GM06990 (cell line): ENCODE data around the gene RANBP2.

ENCODE experiments used
- DNase-seq: peaks from one replicate; pipeline ENCODE4 v3.0.0-alpha.2; 2011; ENCODE audit not compliant: insufficient read length; ENCODE audit errors: extremely low read depth
- H3K27me3 ChIP-seq: replicated peaks from 2 replicates; pipeline ENCODE4 v1.6.0; 2011; ENCODE audit warnings: low read length; ENCODE audit not compliant: control insufficient read depth, insufficient read depth
- H3K36me3 ChIP-seq: 2 replicates; pipeline ENCODE4 v1.5.1; 2011; ENCODE audit warnings: low read length; ENCODE audit not compliant: control insufficient read depth, insufficient read depth
- H3K4me3 ChIP-seq: replicated peaks from 2 replicates; pipeline ENCODE4 v1.5.1; 2011; ENCODE audit warnings: low read depth, mild to moderate bottlenecking, control low read depth, low read length
- TF ChIP-seq, protein P1 (sequence below): IDR thresholded peaks from 2 replicates; pipeline ENCODE4 v1.5.1; 2011; ENCODE audit warnings: low read length, control low read depth, mild to moderate bottlenecking, inconsistent platforms; ENCODE audit not compliant: insufficient read depth, poor library complexity, severe bottlenecking

RANBP2 gene

GRCh38 chr2:108787216-108787541 is 67.9 kb downstream of the RANBP2 start:
- Histone ChIP-seq H3K27me3 (no peaks in the 10 kb centered on the region), H3K4me3 (peak overlapping the region; percentile 79), H3K36me3 (peaks cover 6% of the 10 kb centered on the region)
- TF ChIP-seq, protein P1, sequence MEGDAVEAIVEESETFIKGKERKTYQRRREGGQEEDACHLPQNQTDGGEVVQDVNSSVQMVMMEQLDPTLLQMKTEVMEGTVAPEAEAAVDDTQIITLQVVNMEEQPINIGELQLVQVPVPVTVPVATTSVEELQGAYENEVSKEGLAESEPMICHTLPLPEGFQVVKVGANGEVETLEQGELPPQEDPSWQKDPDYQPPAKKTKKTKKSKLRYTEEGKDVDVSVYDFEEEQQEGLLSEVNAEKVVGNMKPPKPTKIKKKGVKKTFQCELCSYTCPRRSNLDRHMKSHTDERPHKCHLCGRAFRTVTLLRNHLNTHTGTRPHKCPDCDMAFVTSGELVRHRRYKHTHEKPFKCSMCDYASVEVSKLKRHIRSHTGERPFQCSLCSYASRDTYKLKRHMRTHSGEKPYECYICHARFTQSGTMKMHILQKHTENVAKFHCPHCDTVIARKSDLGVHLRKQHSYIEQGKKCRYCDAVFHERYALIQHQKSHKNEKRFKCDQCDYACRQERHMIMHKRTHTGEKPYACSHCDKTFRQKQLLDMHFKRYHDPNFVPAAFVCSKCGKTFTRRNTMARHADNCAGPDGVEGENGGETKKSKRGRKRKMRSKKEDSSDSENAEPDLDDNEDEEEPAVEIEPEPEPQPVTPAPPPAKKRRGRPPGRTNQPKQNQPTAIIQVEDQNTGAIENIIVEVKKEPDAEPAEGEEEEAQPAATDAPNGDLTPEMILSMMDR = no peak
- DNase-seq = no peak

DNA sequence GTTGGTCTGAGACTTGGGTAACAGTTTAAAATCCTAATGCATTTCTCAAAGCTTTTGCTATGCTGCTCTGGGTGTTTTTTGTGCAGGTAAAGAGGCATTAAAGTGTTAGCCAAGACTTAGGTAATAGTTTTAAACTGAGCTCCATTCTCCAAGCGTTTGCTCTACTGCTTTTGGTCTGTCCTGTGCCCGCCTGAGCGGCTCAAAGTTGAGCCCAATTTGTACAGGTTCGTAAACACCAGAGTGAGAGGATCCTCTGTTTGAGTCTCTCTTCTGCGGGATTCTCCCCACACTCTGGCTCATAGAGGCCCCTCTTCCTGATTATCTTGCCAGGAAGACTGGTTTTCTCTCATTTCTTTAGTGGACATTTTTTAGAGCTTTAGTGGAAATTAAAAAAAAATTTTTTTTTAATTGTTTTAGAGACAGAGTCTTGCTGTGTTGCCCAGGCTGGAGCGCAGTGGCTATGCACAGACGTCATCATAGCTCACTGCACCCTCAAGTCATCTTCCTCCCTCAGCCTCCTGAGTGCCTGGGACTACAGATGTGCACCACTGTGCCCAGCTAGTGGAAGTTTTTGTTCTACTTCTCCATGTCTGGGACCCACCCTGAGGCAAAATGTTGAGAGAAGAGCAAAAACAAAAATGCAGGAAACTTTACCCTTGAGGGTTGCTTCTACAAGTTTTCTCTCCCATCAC is 83.9 kb downstream of the RANBP2 start:
- Histone ChIP-seq H3K36me3 (no peaks in the 10 kb centered on the region; the same call in 1 of the 2 replicates), H3K4me3 (no peak overlapping the region), H3K27me3 (no peaks in the 10 kb centered on the region)
- DNase-seq = no peak
- TF ChIP-seq, protein P1 = no peak

GRCh38 chr2:108805032-108805431 is 85.8 kb downstream of the RANBP2 start:
- Histone ChIP-seq H3K36me3 (no peaks in the 10 kb centered on the region; the same call in none of the 2 replicates), H3K4me3 (no peak overlapping the region), H3K27me3 (no peaks in the 10 kb centered on the region)
- no peak for DNase-seq
- TF ChIP-seq, protein P1 = no peak

DNA sequence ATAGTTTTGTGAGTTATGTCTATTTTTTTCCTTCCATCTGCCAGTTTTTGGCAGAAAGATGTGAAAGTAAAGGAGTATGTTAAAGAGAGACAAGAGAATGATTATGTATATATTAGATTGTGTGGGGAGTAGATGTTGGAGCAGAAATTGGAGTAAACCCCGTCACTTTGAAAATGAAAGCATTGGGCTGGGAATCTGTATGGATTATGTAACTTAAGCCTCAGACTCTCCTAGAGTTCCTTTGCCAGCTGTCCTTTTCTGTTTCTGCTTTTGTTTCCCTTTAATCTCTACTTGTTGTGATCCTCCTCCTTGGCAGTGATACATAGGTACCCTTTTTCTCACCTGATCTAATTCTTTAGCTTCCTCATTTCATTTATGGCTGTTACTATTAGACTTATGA is 86.5 kb downstream of the RANBP2 start:
- DNase-seq = no peak
- H3K27me3 ChIP-seq = no peaks in the 10 kb centered on the region
- H3K4me3 ChIP-seq = no peak overlapping the region
- no peaks in the 10 kb centered on the region; the same call in none of the 2 replicates for H3K36me3 ChIP-seq
- TF ChIP-seq, protein P1 = no peak

- no peak overlapping the region for H3K4me3 ChIP-seq
- TF ChIP-seq, protein P1 = no peak
- no peaks in the 10 kb centered on the region; the same call in none of the 2 replicates for H3K36me3 ChIP-seq
- H3K27me3 ChIP-seq = no peaks in the 10 kb centered on the region
- DNase-seq = no peak
These were observed 87.3 kb downstream of the RANBP2 start for GRCh38 chr2:108806371-108807113.

- TF ChIP-seq, protein P1 = no peak
- DNase-seq = no peak
- no peak overlapping the region for H3K4me3 ChIP-seq
- H3K36me3 ChIP-seq = no peaks in the 10 kb centered on the region; the same call in none of the 2 replicates
- no peaks in the 10 kb centered on the region for H3K27me3 ChIP-seq
These were observed 90.7 kb downstream of the RANBP2 start for GRCh38 chr2:108809936-108810335.
